Activated CD8-positive, alpha-beta memory T cell treated with anti-CD3 and anti-CD28 coated beads for 36 hours (primary cell): ENCODE data around the gene FAM186B. TPM values are rescaled to one million over a fixed set of nuclear protein-coding genes. Genes with fewer than 3 reads are reported as not detected.

ENCODE experiments used
- CTCF ChIA-PET: fragments of 350-600 bp; sonication (Branson Sonifier 250); formaldehyde crosslinking; loops from one replicate; lab custom pipeline; 2021; ENCODE audit warnings: antibody characterized with exemption; lab: Charles Lee
- POLR2A ChIA-PET: fragments of 350-600 bp; sonication (Branson Sonifier 250); formaldehyde crosslinking; loops from one replicate; lab custom pipeline; 2021; ENCODE audit warnings: antibody characterized with exemption; lab: Charles Lee
- total RNA-seq, 2 experiments: library from RNA; stranded (reverse); gene quantifications; one replicate each; pipeline ENCODE4 v1.2.3, GENCODE V29; 2021

FAM186B gene
- total RNA-seq, 2 experiments from 2014 or later, result 0.17 TPM; not detected in 1

GRCh38 chr12:49563951-49564685 is 41.3 kb downstream of the FAM186B start:
- POLR2A ChIA-PET, result no interaction called here
- CTCF ChIA-PET, result interaction anchor here (1.4 kb wide), 1 partner anchor 16 kb away, joined by 3 read pairs; no protein-coding TSS in a partner anchor

DNA sequence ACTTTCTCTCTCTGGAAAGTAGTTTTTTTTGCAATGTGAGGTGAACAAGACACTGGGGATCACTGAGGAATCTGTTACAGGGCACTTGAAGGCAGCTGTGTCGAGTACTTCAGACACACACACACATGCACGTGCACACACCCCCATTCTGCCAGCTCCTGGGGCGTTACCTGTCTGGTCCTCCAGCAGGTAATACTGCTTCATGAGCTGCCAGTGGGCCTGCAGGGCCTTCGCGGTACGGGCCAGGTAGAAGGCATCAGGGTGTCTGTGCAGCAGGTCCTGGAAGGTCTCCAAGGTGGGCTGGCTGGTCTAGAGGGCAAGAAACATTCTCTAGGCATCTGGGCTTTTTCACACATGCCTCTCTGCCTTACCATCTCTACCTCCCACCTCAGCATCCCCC is 42.6 kb downstream of the FAM186B start:
- POLR2A ChIA-PET, result no interaction called here
- CTCF ChIA-PET, result no interaction called here

DNA sequence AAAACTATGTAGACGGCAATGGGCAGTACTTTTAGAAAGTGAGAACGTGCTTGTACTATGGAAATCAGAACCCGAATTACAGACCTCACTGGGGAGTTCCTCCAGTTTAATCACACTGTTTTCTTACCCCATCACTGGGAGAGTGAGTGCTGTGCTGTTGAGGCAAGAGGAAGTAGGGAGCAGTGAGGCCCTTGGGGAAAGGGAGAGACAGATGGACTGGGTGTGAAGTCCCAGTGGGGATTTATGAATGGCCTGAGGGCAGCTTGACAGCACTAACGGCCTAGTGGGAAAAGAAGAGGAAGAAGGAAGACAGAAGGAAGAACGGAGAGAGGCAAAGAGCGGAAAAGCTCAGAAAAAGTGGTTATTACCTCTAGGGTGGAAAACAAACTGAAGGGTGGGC is 43.2 kb downstream of the FAM186B start:
- ChIA-PET CTCF (interaction anchor here (0.6 kb wide), 2 partner anchors 25 to 456 kb away, joined by 3 to 4 read pairs; no protein-coding TSS in a partner anchor), POLR2A (no interaction called here)

DNA sequence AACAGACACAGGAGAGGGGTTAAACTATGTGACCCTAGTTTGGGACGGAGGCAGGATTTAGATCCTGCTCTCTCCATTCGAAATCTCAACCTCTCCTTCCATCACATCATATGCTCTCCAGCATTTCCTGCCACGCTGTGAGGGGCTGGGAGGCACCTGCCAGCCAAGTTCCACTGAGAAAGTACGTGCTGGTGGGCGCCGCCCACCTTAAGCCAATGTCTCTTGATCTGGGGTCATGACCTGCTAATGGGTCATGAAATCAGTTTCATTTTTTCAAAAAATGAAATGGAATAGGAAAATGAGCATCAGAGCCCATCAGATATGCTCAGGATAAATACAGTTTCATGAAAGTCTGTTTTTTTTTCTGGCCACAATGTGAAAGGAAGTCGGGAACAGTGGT is 44.7 kb downstream of the FAM186B start:
- ChIA-PET POLR2A (no interaction called here), CTCF (no interaction called here)

DNA sequence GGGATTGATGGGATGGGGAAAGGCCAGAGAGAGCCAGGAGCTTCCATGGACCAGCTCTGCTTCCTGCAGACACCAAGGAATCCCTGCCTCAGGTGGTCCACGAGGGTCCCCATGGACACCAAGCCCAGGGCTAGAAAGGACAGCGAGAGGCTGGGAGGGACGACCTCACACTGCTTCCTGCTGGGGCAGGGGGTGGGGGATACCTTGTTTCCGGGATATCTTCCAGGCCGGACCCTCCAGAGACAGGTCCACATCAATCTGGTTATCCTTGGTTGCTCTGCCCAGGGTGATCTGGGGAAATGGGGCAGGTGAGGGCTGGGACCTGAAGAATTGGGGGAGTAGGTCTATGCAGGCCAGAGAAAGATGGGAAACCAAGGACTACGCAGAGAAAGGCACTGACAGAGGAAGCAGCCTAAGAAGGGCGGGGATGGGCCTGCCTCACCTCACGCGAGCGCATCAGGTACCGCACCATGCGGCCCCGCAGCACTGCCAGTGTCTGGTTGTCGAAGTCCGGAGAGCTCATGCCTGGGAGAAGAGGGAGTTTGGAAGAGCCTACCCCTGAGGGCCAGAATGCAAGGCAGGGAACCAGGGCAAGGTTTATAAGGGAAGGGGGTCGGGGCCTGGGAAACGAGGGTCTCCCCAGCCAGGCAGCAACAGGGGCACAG is 46.3 kb downstream of the FAM186B start:
- ChIA-PET POLR2A (no interaction called here), CTCF (no interaction called here)

DNA sequence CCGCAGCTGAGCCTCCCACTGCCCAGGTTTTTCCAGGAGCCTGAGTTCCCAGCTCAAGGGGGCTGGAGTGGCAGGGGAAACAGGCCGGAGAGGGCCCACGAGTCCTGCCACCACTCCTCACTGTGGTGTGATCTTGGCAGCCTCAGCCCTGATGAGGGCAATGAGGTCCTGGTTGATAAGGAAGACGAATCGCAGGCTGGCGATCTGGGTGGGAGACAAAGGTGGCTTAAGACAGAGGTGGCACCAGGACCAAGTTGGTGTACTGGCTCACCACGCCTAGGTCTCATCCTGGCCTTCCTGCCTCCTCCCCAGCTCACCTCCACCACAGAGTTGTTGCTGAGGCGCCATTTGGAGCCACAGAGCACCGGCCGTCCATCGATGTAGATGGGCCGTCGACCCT is 46.9 kb downstream of the FAM186B start:
- CTCF ChIA-PET, result interaction anchor here (0.9 to 1.4 kb wide), 2 partner anchors 64 to 387 kb away, joined by 3 read pairs; no protein-coding TSS in a partner anchor
- POLR2A ChIA-PET, result no interaction called here

- CTCF ChIA-PET, result interaction anchor here (0.9 to 1.4 kb wide), 2 partner anchors 65 to 388 kb away, joined by 3 read pairs; no protein-coding TSS in a partner anchor
- POLR2A ChIA-PET, result no interaction called here
These were observed 47.6 kb downstream of the FAM186B start for GRCh38 chr12:49557917-49558215.

- POLR2A ChIA-PET, result no interaction called here
- CTCF ChIA-PET, result interaction anchor here (1.3 to 1.6 kb wide), 3 partner anchors 10 to 388 kb away, joined by 3 read pairs; no protein-coding TSS in a partner anchor
These were observed 48.1 kb downstream of the FAM186B start for GRCh38 chr12:49557187-49557916.

GRCh38 chr12:49556391-49557186 is 48.9 kb downstream of the FAM186B start:
- ChIA-PET POLR2A (no interaction called here), CTCF (interaction anchor here (1.3 to 1.6 kb wide), 2 partner anchors 11 to 14 kb away, joined by 3 read pairs; no protein-coding TSS in a partner anchor)

DNA sequence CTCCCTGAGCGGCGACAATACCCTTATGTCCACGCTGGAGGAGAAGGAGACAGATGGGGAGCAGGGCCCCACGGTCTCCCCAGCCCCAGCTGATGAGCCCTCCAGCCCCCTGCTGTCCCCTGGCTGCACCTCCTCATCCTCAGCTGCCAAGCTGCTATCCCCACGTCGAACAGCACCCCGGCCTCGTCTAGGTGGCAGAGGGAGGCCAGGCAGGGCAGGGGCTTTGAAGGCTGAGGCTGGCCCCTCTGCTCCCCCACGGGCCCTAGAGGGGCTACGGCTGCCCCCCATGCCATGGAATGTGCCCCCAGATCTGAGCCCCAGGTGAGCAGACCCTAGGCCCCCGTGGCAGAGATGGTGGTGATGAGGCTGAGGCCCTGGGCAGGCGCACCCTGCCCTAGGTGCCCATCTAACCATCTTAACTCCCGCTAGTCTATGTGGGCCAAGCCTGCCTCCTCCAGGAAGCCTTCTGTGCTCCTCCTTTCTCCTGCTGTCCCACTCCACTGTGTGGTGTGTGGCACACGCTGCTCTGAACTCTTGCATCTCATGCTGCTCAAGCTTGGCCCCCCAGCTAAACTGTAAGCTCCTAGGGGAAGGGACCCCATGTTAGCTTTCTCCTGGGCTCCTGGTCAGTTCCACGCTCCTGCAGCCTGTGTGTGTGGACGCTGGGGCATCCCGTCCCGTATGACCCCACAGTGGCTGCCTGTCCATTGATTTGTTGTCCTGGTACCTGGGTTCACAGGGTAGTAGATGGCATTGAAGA is 49.6 kb downstream of the FAM186B start:
- POLR2A ChIA-PET, result interaction anchor here (0.6 kb wide), 1 partner anchor 13 kb away, joined by 3 read pairs; no protein-coding TSS in a partner anchor
- CTCF ChIA-PET, result interaction anchor here (1.3 to 1.6 kb wide), 2 partner anchors 11 to 15 kb away, joined by 3 read pairs; no protein-coding TSS in a partner anchor

GRCh38 chr12:49554266-49554665 is 51.2 kb downstream of the FAM186B start:
- CTCF ChIA-PET, result interaction anchor here (1.4 to 1.6 kb wide), 2 partner anchors 9 to 206 kb away, joined by 3 to 5 read pairs; no protein-coding TSS in a partner anchor
- POLR2A ChIA-PET, result no interaction called here

DNA sequence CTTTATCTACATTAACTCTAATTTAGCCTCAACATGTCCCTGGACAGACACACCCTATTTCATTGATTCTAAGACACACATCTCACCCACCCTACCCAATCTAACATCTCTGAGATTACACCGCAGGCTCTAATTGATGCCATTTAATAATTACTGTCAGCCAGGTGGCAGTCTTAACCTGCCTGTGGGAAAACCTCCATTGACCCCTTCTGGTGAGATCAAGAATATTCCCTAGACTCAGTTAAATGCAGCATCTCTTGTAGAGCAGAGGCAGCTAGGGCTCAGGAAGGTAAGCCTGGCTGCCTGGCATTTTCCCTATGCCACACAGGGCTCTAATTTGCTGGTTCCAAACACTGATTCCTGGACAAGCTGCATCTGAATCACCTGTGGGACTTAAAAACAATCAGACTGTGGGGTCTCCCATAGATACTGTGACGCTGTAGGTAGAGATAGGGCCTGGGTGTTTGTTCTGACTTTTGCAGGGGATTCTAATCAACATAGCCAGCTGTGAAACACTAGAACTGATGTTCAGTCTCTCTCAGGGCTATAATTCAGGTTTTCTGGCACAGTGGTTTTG is 51.8 kb downstream of the FAM186B start:
- ChIA-PET CTCF (interaction anchor here (0.5 to 1.6 kb wide), 5 partner anchors 8 to 1880 kb away, joined by 3 to 5 read pairs (median 3); no protein-coding TSS in a partner anchor), POLR2A (interaction anchor here (0.6 to 1.3 kb wide), 2 partner anchors 15 to 1956 kb away, joined by 3 to 4 read pairs; partner anchors contain the start of gene KCNH3)

- POLR2A ChIA-PET, result interaction anchor here (0.6 to 1.3 kb wide), 2 partner anchors 15 to 1956 kb away, joined by 3 to 4 read pairs; partner anchors contain the start of gene KCNH3
These were observed 52.5 kb downstream of the FAM186B start for GRCh38 chr12:49552899-49553298.

GRCh38 chr12:49552425-49552824 is 53.0 kb downstream of the FAM186B start:
- ChIA-PET POLR2A (no interaction called here), CTCF (interaction anchor here (0.6 to 0.7 kb wide), 2 partner anchors 76 to 91 kb away, joined by 3 read pairs; no protein-coding TSS in a partner anchor)

More at GRCh38 chr12:49552899-49553298, 52.5 kb downstream of the FAM186B start:
- CTCF ChIA-PET, result interaction anchor here (0.5 to 1.4 kb wide), 4 partner anchors 39 to 1881 kb away, joined by 3 to 5 read pairs (median 3); no protein-coding TSS in a partner anchor

- ChIA-PET POLR2A (interaction anchor here (0.6 kb wide), 1 partner anchor 185 kb away, joined by 3 read pairs; the partner anchor contains the start of gene SPATS2), CTCF (interaction anchor here (0.6 to 1.0 kb wide), 3 partner anchors 70 to 91 kb away, joined by 3 read pairs; no protein-coding TSS in a partner anchor)
These were observed 53.4 kb downstream of the FAM186B start for GRCh38 chr12:49552014-49552413.

DNA sequence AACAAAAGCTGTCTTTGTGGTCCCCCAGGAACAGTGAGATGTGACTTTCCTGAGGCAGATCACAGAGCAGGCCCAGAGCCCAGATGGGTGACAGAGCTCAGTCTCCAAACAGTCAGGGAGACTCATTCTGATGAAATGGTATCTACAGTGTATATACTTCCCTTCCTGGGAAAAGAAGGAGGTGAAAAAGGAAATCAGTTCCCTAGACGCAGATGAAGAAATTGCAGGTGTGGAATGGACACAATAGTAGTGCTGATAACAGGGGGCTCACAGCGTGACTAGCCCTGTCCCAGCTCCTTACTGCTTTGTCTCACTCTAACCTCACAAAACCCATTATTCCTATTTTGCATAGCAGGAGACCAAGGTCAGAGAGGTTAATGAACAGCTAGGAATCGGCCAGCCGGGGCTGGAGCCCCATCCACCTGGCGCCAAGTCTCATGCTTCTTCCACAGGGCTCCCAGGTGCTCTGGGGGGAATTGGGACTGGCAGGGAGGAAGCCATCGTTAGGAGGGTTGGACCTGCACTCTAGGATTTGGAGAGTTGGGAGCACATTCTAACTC is 54.7 kb downstream of the FAM186B start:
- ChIA-PET POLR2A (no interaction called here), CTCF (interaction anchor here (1.0 kb wide), 2 partner anchors 72 kb away, joined by 3 read pairs; no protein-coding TSS in a partner anchor)
